HepG2 (cell line): ENCODE measurements around the gene OSM. TPM values are rescaled to one million over a fixed set of nuclear protein-coding genes. Genes with fewer than 3 reads are reported as not detected.

Experiments used
- ATAC-seq: fragments of 200-7000 bp; cut with Tn5 transposase; 3 replicates; pipeline ENCODE4 v1.9.1; 2020; ENCODE audit warnings: mild to moderate bottlenecking, moderate library complexity
- BruUV-seq: library from RNA; stranded (reverse); fragments of 400-500 nt; replicated peaks from 2 replicates; lab custom pipeline; 2021; lab: Mats Ljungman, UMichigan
- CTCF ChIA-PET: fragments of 300-600 bp; formaldehyde crosslinking; extraction: SDS; loops from one replicate; lab custom pipeline; 2021; ENCODE audit warnings: low total read pairs, inconsistent platforms, low intra/inter-chr PET ratio; lab: Yijun Ruan, JAX
- POLR2A ChIA-PET: fragments of 350-600 bp; sonication (Branson Sonifier 250); formaldehyde crosslinking; loops from one replicate; lab custom pipeline; 2020; ENCODE audit warnings: antibody characterized with exemption, inconsistent platforms; lab: Yijun Ruan, JAX
- DNase-seq: peaks from one replicate; pipeline ENCODE4 v3.0.0-alpha.2; 2015; ENCODE audit warnings: low spot score
- FAIRE-seq: peaks from 3 replicates; lab custom pipeline; 2011; peaks lifted over from hg19 to GRCh38; lab: Jason Lieb, UNC
- H2AFZ ChIP-seq: one replicate; pipeline ENCODE4 v1.6.1; 2011; ENCODE audit warnings: low read length, inconsistent platforms
- H3K27ac ChIP-seq: fragments of 300-600 bp; 3 replicates; pipeline ENCODE4 v1.8.0; 2011; ENCODE audit warnings: mixed run types, mild to moderate bottlenecking, mixed read lengths, low read length, inconsistent platforms; ENCODE audit not compliant: insufficient read depth; ENCODE audit errors: extremely low read length
- H3K27me3 ChIP-seq, 2 experiments: fragments of 200-600 bp in 1 of 2; 2 replicates in 1 of 2; 3 replicates in 1 of 2; pipeline versions ENCODE4 v1.6.0 to v1.8.0; 2011; ENCODE audit warnings: low read length in 2 of 2, mild to moderate bottlenecking in 2 of 2, moderate library complexity in 2 of 2, inconsistent platforms in 1 of 2; ENCODE audit not compliant: insufficient read depth in 2 of 2, control insufficient read depth in 1 of 2
- H3K36me3 ChIP-seq, 2 experiments: fragments of 200-600 bp in 1 of 2; replicated peaks in 1 of 2; 2 replicates in 1 of 2; 3 replicates in 1 of 2; pipeline versions ENCODE4 v1.5.1 to v1.8.0; 2011; ENCODE audit warnings: low read length in 2 of 2, inconsistent platforms in 1 of 2; ENCODE audit not compliant: insufficient read depth in 2 of 2, control insufficient read depth in 1 of 2
- H3K4me1 ChIP-seq: 2 replicates; pipeline ENCODE4 v1.5.1; 2012; ENCODE audit warnings: low read length, inconsistent platforms; ENCODE audit not compliant: insufficient read depth
- H3K4me2 ChIP-seq: 2 replicates; pipeline ENCODE4 v1.6.0; 2011; ENCODE audit warnings: low read depth, low read length, inconsistent platforms
- H3K4me3 ChIP-seq, 3 experiments: fragments of 200-600 bp in 1 of 3; sonication (generic), shearing (Covaris generic) in 1 of 3; replicated peaks in 1 of 3; 2 replicates each; pipeline ENCODE4 v1.5.1; 2011 to 2016; ENCODE audit warnings: low read length in 3 of 3, inconsistent platforms in 2 of 3, low read depth in 2 of 3, mild to moderate bottlenecking in 2 of 3, control low read depth in 1 of 3, mixed read lengths in 1 of 3; ENCODE audit not compliant: insufficient read depth in 1 of 3
- H3K79me2 ChIP-seq: one replicate; pipeline ENCODE4 v1.6.1; 2011; ENCODE audit warnings: low read length, inconsistent platforms; ENCODE audit not compliant: insufficient read depth
- H3K9ac ChIP-seq: 2 replicates; pipeline ENCODE4 v1.6.0; 2011; ENCODE audit warnings: mild to moderate bottlenecking, low read depth, low read length, inconsistent platforms; ENCODE audit not compliant: insufficient read depth
- H3K9me3 ChIP-seq: 2 replicates; pipeline ENCODE4 v1.5.1; 2012; ENCODE audit warnings: mild to moderate bottlenecking, low read length
- H4K20me1 ChIP-seq: 2 replicates; pipeline ENCODE4 v1.6.0; 2011; ENCODE audit warnings: inconsistent platforms, mild to moderate bottlenecking, low read length, moderate library complexity; ENCODE audit not compliant: insufficient read depth
- NONO ChIP-seq, 2 experiments: fragments of 450-650 bp in 1 of 2; sonication (generic) in 1 of 2; formaldehyde crosslinking in 1 of 2; IDR thresholded peaks in 1 of 2; conservative IDR thresholded peaks in 1 of 2; 2 replicates each; pipeline versions ENCODE4 v1.6.1 to v1.8.0; 2017 to 2022; ENCODE audit warnings: mild to moderate bottlenecking in 1 of 2, missing genetic modification reagents in 1 of 2, moderate library complexity in 1 of 2
- PHB2 ChIP-seq: fragments of 450-650 bp; IDR thresholded peaks from 2 replicates; pipeline ENCODE4 v1.6.1; 2018; ENCODE audit not compliant: partially characterized antibody
- WGBS: methylation state at CpG from one replicate; pipeline ENCODE4 v1.1.6; 2017; ENCODE audit warnings: low lambda C conversion rate; 5-methylcytosine and 5-hydroxymethylcytosine counted together
- in situ Hi-C: cut with HindIII; loops from 2 replicates; pipeline ENCODE4 v1.10.0; 2017; ENCODE audit warnings: low pct_unique_long_range_greater_than_20kb; ENCODE audit not compliant: extremely low pct_ligation_motif_present
- intact Hi-C: fragments of 100-400 bp; cut with micrococcal nuclease; formaldehyde crosslinking; loops from one replicate; pipeline ENCODE4 v1.10.0; 2022; ENCODE audit not compliant: unreplicated experiment
- polyA plus RNA-seq, 8 experiments: library from polyadenylated mRNA; depleted of rRNA in 3 of 8; stranded (reverse) in 7 of 8; unstranded in 1 of 8; fragments of >200 nt; fragmentation: Illumina TruSeq in 4 of 8; extraction: Trizol in 4 of 8; gene quantifications; 2 replicates each; pipeline versions ENCODE4 v1.2.1 to v1.2.3, GENCODE V29; 2011 to 2016; ENCODE audit warnings: low read depth in 4 of 8, missing spikeins in 1 of 8, mixed read lengths in 1 of 8; ENCODE audit not compliant: insufficient read depth in 1 of 8
- total RNA-seq, 5 experiments: library from RNA; depleted of rRNA; stranded (reverse); fragments of >200 nt; fragmentation: Illumina TruSeq; extraction: Trizol; gene quantifications; 2 replicates each; pipeline ENCODE4 v1.2.3, GENCODE V29; 2016; ENCODE audit warnings: low read depth in 1 of 5
- TF ChIP-seq, protein P1 (sequence below): sonication (generic); formaldehyde crosslinking; IDR thresholded peaks from 2 replicates; pipeline ENCODE4 v1.5.0; 2020; ENCODE audit warnings: mild to moderate bottlenecking, missing genetic modification reagents
- TF ChIP-seq, protein P2 (sequence below): sonication (generic); formaldehyde crosslinking; IDR thresholded peaks from 2 replicates; pipeline ENCODE4 v1.8.0; 2022; ENCODE audit warnings: mild to moderate bottlenecking, missing genetic modification reagents

The OSM gene
- total and polyA plus RNA-seq, 2 of the 13 experiments (the other 11 are each of a cell fraction or from before 2014, with no cell fraction given): not detected

DNA sequence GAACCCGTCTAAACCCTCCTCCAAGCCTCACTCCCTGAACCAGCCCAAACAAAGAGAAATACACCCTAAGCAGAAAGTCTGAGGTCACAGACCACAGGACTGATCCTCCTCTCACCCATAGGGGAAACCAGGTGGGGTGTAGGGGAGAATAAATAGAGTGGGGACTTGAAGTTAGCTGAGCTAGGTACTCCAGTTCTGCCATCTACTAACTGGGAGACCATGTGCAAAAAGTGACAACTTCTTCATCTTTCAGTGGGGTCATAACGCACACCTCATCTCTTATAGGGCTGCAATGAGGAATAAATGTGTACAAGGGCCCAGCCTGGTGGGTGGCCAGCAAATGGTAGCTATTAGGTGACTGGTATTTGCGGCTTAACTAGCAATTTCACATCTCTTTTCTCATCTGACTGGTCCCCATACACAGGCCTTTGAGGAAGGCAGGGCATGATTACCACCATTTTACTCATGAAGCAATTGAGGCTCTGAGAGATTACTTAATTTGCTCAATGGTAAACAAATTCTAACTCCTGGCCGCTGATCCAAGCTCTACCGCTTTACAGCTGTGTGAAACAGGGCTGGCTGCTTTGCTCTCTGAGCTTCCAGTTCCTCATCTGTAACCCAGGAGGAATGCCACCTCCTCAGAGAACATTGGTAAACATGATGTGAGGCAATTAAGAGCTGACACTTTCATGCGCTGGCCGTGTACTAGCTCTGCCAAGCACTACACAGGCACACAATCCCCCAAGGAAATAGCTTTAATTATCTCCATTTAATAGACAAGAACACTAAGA, 43.5 kb upstream of the OSM start:
- H4K20me1 ChIP-seq: no peaks in the 10 kb centered on the region
- H3K9me3 ChIP-seq: no peaks in the 10 kb centered on the region
- H2AFZ ChIP-seq: no peak overlapping the region
- ChIA-PET CTCF (no interaction called here), POLR2A (interaction anchor here (0.6 to 1.1 kb wide), 2 partner anchors 47 to 98 kb away, joined by 3 read pairs; partner anchors contain the start of genes CCDC157 and SF3A1)
- intact Hi-C loops (no loop called here), in situ Hi-C loops (no loop called here)
- no peak for FAIRE-seq
- H3K79me2 ChIP-seq: no peaks in the 10 kb centered on the region
- peaks cover 14% of the 10 kb centered on the region for H3K4me1 ChIP-seq
- DNase-seq: no peak
- H3K9ac ChIP-seq: no peak overlapping the region
- H3K4me2 ChIP-seq: no peak overlapping the region
- no peaks in the 10 kb centered on the region for H3K36me3 ChIP-seq
- no peak for ATAC-seq
- H3K27me3 ChIP-seq: no peaks in the 10 kb centered on the region
- BruUV-seq: no TSS peak
- WGBS: 96% methylated on average over 7 of the region's 7 CpGs
- TF ChIP-seq, protein P1, sequence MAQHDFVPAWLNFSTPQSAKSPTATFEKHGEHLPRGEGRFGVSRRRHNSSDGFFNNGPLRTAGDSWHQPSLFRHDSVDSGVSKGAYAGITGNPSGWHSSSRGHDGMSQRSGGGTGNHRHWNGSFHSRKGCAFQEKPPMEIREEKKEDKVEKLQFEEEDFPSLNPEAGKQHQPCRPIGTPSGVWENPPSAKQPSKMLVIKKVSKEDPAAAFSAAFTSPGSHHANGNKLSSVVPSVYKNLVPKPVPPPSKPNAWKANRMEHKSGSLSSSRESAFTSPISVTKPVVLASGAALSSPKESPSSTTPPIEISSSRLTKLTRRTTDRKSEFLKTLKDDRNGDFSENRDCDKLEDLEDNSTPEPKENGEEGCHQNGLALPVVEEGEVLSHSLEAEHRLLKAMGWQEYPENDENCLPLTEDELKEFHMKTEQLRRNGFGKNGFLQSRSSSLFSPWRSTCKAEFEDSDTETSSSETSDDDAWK (CRISPR knock-in tag): no peak
- TF ChIP-seq PHB2 (no peak), NONO (IDR thresholded peaks at IDR 0.05) (no peak), NONO (CRISPR knock-in tag; conservative IDR thresholded peaks at IDR 0.05) (no peak)
- TF ChIP-seq, protein P2, sequence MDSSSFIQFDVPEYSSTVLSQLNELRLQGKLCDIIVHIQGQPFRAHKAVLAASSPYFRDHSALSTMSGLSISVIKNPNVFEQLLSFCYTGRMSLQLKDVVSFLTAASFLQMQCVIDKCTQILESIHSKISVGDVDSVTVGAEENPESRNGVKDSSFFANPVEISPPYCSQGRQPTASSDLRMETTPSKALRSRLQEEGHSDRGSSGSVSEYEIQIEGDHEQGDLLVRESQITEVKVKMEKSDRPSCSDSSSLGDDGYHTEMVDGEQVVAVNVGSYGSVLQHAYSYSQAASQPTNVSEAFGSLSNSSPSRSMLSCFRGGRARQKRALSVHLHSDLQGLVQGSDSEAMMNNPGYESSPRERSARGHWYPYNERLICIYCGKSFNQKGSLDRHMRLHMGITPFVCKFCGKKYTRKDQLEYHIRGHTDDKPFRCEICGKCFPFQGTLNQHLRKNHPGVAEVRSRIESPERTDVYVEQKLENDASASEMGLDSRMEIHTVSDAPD (CRISPR knock-in tag): no peak
- no peak overlapping the region for H3K4me3 ChIP-seq
- H3K27ac ChIP-seq: no peak overlapping the region
